ENCODE data around the gene CORO2A. TPM values are rescaled to one million over a fixed set of nuclear protein-coding genes. Genes with fewer than 3 reads are reported as not detected.
A peak's percentile ranks its signal among the peaks of the same experiment; 100 is the strongest.

Gene CORO2A
- total and polyA plus RNA-seq, 2 of the 13 experiments (the other 11 are each of a cell fraction or from before 2014, with no cell fraction given) = 14.4 to 15.3 TPM

DNA sequence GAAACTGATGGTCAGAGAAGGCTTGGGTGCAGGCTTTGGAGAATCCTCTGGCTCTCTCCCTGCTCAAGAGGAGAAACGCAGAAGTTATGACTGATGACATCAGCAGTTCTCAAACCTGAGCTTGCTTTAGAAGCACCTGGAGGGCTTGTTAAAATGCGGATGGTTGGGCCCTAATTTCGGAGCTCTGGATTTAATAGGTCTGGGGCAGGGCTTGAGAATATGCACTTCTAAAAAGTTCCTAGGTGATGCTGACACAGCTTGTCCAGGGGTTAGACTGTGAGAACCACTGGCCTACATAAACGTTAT is 36.6 kb upstream of the CORO2A start:
- H3K27ac ChIP-seq (ENCODE audit: extremely low read length, insufficient read depth, low read length) = peak overlapping the region; percentile 92
- in situ Hi-C loops (cut with HindIII; ENCODE audit: extremely low pct_ligation_motif_present, low pct_unique_long_range_greater_than_20kb) (no loop called here), intact Hi-C loops (cut with micrococcal nuclease; ENCODE audit: unreplicated experiment) (no loop called here)
- no peaks in the 10 kb centered on the region for H3K79me2 ChIP-seq (ENCODE audit: insufficient read depth, low read length)
- BruUV-seq (replicated peaks) = no TSS peak
- 61% methylated on average over 3 of the region's 4 CpGs for WGBS (ENCODE audit: low lambda C conversion rate)
- H3K4me3 ChIP-seq (replicated peaks in 1 of 3; ENCODE audit: insufficient read depth in 1 of 3, low read depth in 2 of 3, low read length in 3 of 3) = peak overlapping the region in 1 of 3 experiments; percentile 42; a peak in 1 of 6 replicates
- H4K20me1 ChIP-seq (ENCODE audit: insufficient read depth, low read length) = no peaks in the 10 kb centered on the region
- H3K9me3 ChIP-seq (ENCODE audit: low read length) = no peaks in the 10 kb centered on the region
- peak overlapping the region; percentile 76 for H3K4me2 ChIP-seq (ENCODE audit: low read depth, low read length)
- peak overlapping the region; percentile 68 for H3K9ac ChIP-seq (ENCODE audit: insufficient read depth, low read depth, low read length)
- no peaks in the 10 kb centered on the region for H3K27me3 ChIP-seq (ENCODE audit: control insufficient read depth in 1 of 2, insufficient read depth in 2 of 2, low read length in 2 of 2)
- ChIA-PET POLR2A (interaction anchor here (0.6 to 5.2 kb wide), 13 partner anchors 8 to 172 kb away, joined by 3 to 71 read pairs (median 6); partner anchors contain the start of genes CORO2A, NANS, TBC1D2 and TRIM14), CTCF (ENCODE audit: low intra/inter-chr PET ratio, low total read pairs) (no interaction called here)
- no peak overlapping the region for H2AFZ ChIP-seq (ENCODE audit: low read length)
- DNase-seq (ENCODE audit: low spot score) (no peak), ATAC-seq (no peak), FAIRE-seq (no peak)
- peaks cover 0 to 1% of the 10 kb centered on the region in 2 experiments; a peak in 1 of 5 replicates for H3K36me3 ChIP-seq (replicated peaks in 1 of 2; ENCODE audit: control insufficient read depth in 1 of 2, insufficient read depth in 2 of 2, low read length in 2 of 2)
- H3K4me1 ChIP-seq (ENCODE audit: insufficient read depth, low read length) = peaks cover 71% of the 10 kb centered on the region
- TF ChIP-seq ZNF691 (CRISPR knock-in tag; IDR thresholded peaks at IDR 0.05; ENCODE audit: borderline replicate concordance, low read depth) (no peak), ZNF816 (CRISPR knock-in tag; IDR thresholded peaks at IDR 0.05; ENCODE audit: borderline replicate concordance) (no peak), ZNF83 (CRISPR knock-in tag; IDR thresholded peaks at IDR 0.05; ENCODE audit: borderline replicate concordance) (no peak), NCOA1 (CRISPR knock-in tag; IDR thresholded peaks at IDR 0.05) (no peak), MAFK (conservative IDR thresholded peaks at IDR 0.05 in 1 of 2, IDR thresholded peaks at IDR 0.05 in 1 of 2; ENCODE audit: low read length in 2 of 2) (peak; percentile 81 to 82), AHR (CRISPR knock-in tag; IDR thresholded peaks at IDR 0.05) (no peak), CEBPB (IDR thresholded peaks at IDR 0.05; ENCODE audit: borderline replicate concordance, low read depth, low read length) (no peak), ZNF646 (CRISPR knock-in tag; IDR thresholded peaks at IDR 0.05) (no peak), ZFP62 (CRISPR knock-in tag; IDR thresholded peaks at IDR 0.05) (no peak), CREB3 (CRISPR knock-in tag; IDR thresholded peaks at IDR 0.05) (no peak), ZNF629 (CRISPR knock-in tag; conservative IDR thresholded peaks at IDR 0.05) (no peak), MTERF4 (CRISPR knock-in tag; IDR thresholded peaks at IDR 0.05) (no peak), ZNF124 (CRISPR knock-in tag; IDR thresholded peaks at IDR 0.05) (no peak)
- TF ChIP-seq, protein P1, sequence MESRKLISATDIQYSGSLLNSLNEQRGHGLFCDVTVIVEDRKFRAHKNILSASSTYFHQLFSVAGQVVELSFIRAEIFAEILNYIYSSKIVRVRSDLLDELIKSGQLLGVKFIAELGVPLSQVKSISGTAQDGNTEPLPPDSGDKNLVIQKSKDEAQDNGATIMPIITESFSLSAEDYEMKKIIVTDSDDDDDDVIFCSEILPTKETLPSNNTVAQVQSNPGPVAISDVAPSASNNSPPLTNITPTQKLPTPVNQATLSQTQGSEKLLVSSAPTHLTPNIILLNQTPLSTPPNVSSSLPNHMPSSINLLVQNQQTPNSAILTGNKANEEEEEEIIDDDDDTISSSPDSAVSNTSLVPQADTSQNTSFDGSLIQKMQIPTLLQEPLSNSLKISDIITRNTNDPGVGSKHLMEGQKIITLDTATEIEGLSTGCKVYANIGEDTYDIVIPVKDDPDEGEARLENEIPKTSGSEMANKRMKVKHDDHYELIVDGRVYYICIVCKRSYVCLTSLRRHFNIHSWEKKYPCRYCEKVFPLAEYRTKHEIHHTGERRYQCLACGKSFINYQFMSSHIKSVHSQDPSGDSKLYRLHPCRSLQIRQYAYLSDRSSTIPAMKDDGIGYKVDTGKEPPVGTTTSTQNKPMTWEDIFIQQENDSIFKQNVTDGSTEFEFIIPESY (CRISPR knock-in tag; IDR thresholded peaks at IDR 0.05) = no peak

Measured in HepG2 (cell line).